Thoracic aorta (tissue), 2 donors: Measurements from ENCODE around the gene PPP1R13B. TPM values are rescaled to one million over a fixed set of nuclear protein-coding genes. Genes with fewer than 3 reads are reported as not detected.

Source experiments
- ATAC-seq: fragments of 150-250 bp; one replicate; pipeline ENCODE4 v1.8.0; 2017; ENCODE audit warnings: low read depth; ENCODE audit not compliant: insufficient number of reproducible peaks, low FRiP score
- DNase-seq: peaks from one replicate; pipeline ENCODE4 v3.0.0-alpha.2; 2020; ENCODE audit warnings: low spot score
- H3K27ac ChIP-seq, 2 donors: fragments of 200-600 bp; sonication (generic); 1 replicate in 1 of 2; 2 replicates in 1 of 2; pipeline ENCODE4 v1.5.1; 2016; ENCODE audit warnings: mild to moderate bottlenecking in 2 of 2, moderate library complexity in 2 of 2
- H3K27me3 ChIP-seq: fragments of 200-600 bp; sonication (generic); replicated peaks from 2 replicates; pipeline ENCODE4 v1.6.0; 2016; ENCODE audit warnings: mild to moderate bottlenecking; ENCODE audit not compliant: insufficient read depth
- H3K36me3 ChIP-seq: fragments of 200-600 bp; sonication (generic); one replicate; pipeline ENCODE4 v1.5.1; 2016
- H3K4me1 ChIP-seq, 2 donors: fragments of 200-600 bp; sonication (generic); 1 replicate in 1 of 2; 2 replicates in 1 of 2; pipeline versions ENCODE4 v1.5.1 to v1.6.0; 2016; ENCODE audit warnings: low read depth in 2 of 2, mild to moderate bottlenecking in 1 of 2; ENCODE audit not compliant: control insufficient read depth in 1 of 2
- H3K4me3 ChIP-seq: fragments of 200-600 bp; sonication (generic); 2 replicates; pipeline ENCODE4 v1.5.1; 2016; ENCODE audit warnings: mild to moderate bottlenecking
- H3K9me3 ChIP-seq: fragments of 200-600 bp; sonication (generic); 2 replicates; pipeline ENCODE4 v1.5.1; 2016
- CTCF ChIP-seq: fragments of 200-600 bp; sonication (generic); IDR thresholded peaks from one replicate; pipeline ENCODE4 v1.5.1; 2019; ENCODE audit warnings: antibody characterized with exemption
- total RNA-seq, 2 donors: library from RNA; depleted of rRNA; stranded (reverse); fragments of >200 nt; gene quantifications; one replicate each; pipeline versions ENCODE4 v1.1.0 to v1.2.3, GENCODE V29; 2016

The PPP1R13B gene
- total RNA-seq, 2 donors from 2014 or later: 10.7 to 15.3 TPM

DNA sequence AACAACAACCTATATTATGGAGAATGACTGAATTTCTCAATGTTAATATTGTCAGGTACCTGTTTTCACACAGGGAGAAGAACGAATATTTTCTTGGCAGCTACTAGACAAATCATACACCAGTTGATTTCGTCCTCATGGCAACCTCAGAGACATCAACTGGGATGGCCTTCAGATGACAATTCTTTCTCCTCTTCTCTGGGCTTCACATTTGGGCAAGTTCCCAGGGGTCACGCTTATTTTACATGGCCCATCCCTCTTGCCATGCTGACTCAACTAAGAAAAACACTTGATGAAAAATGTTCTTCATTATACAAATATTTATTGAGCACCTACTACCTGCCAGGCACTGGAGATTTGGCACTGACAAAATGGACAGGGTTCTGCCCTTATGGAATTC, 29.0 kb downstream of the PPP1R13B start:
- Histone ChIP-seq H3K27me3 (no peaks in the 10 kb centered on the region), H3K4me3 (no peak overlapping the region), H3K27ac (no peak overlapping the region), H3K4me1 (peaks cover 9 to 15% of the 10 kb centered on the region in 2 donors), H3K36me3 (no peaks in the 10 kb centered on the region), H3K9me3 (no peaks in the 10 kb centered on the region)
- no peak for ATAC-seq
- no peak for DNase-seq
- no peak for TF ChIP-seq CTCF

DNA sequence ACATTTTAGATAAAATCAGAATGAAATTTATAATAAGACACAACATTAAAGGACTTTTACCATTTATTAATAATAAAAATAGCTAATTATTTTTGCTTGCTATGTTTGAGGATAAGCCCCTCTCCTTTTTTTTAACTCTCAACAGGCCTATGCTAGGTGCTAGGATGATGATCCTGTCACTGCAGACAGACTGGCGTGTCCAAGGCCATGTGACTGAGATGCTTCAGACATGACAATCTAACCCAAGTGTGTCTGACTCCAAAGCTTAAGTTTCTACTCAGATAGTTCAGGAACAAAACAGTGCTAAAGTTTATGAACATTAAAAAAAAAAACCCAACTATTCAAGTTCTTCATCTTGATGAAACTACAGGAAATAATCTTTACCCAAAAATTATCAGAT, 29.8 kb downstream of the PPP1R13B start:
- no peak for ATAC-seq
- no peak overlapping the region for H3K27ac ChIP-seq
- no peak for DNase-seq
- H3K27me3 ChIP-seq: no peaks in the 10 kb centered on the region
- H3K9me3 ChIP-seq: no peaks in the 10 kb centered on the region
- peaks cover 9 to 15% of the 10 kb centered on the region in 2 donors for H3K4me1 ChIP-seq
- no peaks in the 10 kb centered on the region for H3K36me3 ChIP-seq
- H3K4me3 ChIP-seq: no peak overlapping the region
- TF ChIP-seq CTCF: no peak

DNA sequence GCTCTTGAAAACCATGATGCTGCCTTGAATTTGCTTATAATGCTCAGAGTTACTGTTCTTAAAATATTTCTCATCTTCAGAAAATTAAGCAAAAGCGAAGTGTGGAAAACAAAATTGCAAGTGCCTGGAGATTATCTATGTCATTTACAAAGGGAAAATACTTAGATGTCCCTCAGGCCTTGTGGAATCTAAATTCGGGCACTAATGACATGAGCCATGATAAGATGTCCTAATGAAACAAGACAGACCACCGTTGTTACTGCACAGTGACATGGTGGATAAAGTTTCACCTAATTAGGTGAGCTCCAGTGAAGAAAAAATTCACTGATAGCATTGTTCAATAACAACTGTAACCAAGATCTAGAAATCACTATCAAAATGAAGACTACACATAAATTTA, 30.4 kb downstream of the PPP1R13B start:
- TF ChIP-seq CTCF: no peak
- no peak for ATAC-seq

GRCh38 chr14:103815253-103815652, 32.1 kb downstream of the PPP1R13B start:
- Histone ChIP-seq H3K27me3 (no peaks in the 10 kb centered on the region), H3K4me3 (no peak overlapping the region), H3K36me3 (no peaks in the 10 kb centered on the region), H3K9me3 (no peaks in the 10 kb centered on the region), H3K4me1 (peaks cover 5 to 9% of the 10 kb centered on the region in 2 donors), H3K27ac (no peak overlapping the region)
- TF ChIP-seq CTCF: no peak
- ATAC-seq: no peak
- no peak for DNase-seq

More for the DNA sequence above, 30.4 kb downstream of the PPP1R13B start:
- DNase-seq: no peak
- no peak overlapping the region for H3K4me3 ChIP-seq
- peaks cover 9 to 15% of the 10 kb centered on the region in 2 donors for H3K4me1 ChIP-seq
- H3K27me3 ChIP-seq: no peaks in the 10 kb centered on the region
- H3K9me3 ChIP-seq: no peaks in the 10 kb centered on the region
- H3K27ac ChIP-seq: no peak overlapping the region
- H3K36me3 ChIP-seq: no peaks in the 10 kb centered on the region

DNA sequence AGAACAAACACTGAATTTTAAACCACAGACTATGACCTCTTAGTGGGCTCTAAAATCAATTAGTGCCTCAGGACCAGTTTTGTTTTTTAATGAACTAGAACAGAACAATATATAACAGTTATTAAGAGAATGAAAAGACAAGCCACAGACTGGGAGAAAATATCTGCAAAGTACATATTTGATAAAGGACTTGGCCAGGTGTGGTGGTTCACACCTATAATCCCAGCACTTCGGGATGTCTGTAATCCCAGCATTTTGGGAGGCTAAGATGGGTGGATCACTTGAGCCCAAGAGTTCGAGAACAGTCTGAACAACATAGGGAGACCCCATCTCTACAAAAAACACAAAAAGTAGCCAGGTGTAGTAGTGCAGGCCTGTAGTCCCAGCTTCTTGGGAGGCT, 36.2 kb downstream of the PPP1R13B start:
- no peaks in the 10 kb centered on the region for H3K36me3 ChIP-seq
- H3K4me3 ChIP-seq: no peak overlapping the region
- H3K27me3 ChIP-seq: no peaks in the 10 kb centered on the region
- no peak overlapping the region for H3K27ac ChIP-seq
- TF ChIP-seq CTCF: no peak
- peaks cover 0 to under 1% of the 10 kb centered on the region in 2 donors for H3K4me1 ChIP-seq
- ATAC-seq (no peak), DNase-seq (no peak)
- H3K9me3 ChIP-seq: no peaks in the 10 kb centered on the region
